GM21447 (cell line): Measurements from ENCODE around the gene R3HDM2.
"Not testable (repeated sequence)": the region's sequence is repeated elsewhere in the genome, so short reads cannot be mapped to it uniquely, and the experiment has no call there.

Experiments used
- ATAC-seq: cut with Tn5 transposase; IDR thresholded peaks from one replicate; pipeline ENCODE4 v1.9.1; 2021; ENCODE audit not compliant: unreplicated experiment

R3HDM2 gene

GRCh38 chr12:57384478-57384877 is 46.4 kb downstream of the R3HDM2 start:
- no peak for ATAC-seq

- ATAC-seq = no peak
These were observed 49.1 kb downstream of the R3HDM2 start for GRCh38 chr12:57381693-57382220.

- ATAC-seq = no peak
These were observed 50.5 kb downstream of the R3HDM2 start for GRCh38 chr12:57380300-57380699.

- ATAC-seq = no peak
These were observed 53.6 kb downstream of the R3HDM2 start for GRCh38 chr12:57377103-57377840.

- no peak for ATAC-seq
These were observed 58.6 kb downstream of the R3HDM2 start for GRCh38 chr12:57372233-57372632.

GRCh38 chr12:57370696-57371095 is 60.1 kb downstream of the R3HDM2 start:
- ATAC-seq = no peak

GRCh38 chr12:57370072-57370471 is 60.8 kb downstream of the R3HDM2 start:
- ATAC-seq = no peak

- no peak for ATAC-seq
These were observed 61.6 kb downstream of the R3HDM2 start for GRCh38 chr12:57369202-57369601.

GRCh38 chr12:57368349-57369095 is 62.3 kb downstream of the R3HDM2 start:
- ATAC-seq = no peak

GRCh38 chr12:57367121-57367520 is 63.7 kb downstream of the R3HDM2 start:
- no peak for ATAC-seq

- ATAC-seq = no peak
These were observed 64.5 kb downstream of the R3HDM2 start for GRCh38 chr12:57366315-57366714.

- ATAC-seq = not testable (repeated sequence)
These were observed 66.7 kb downstream of the R3HDM2 start for GRCh38 chr12:57364156-57364555.

GRCh38 chr12:57360468-57360867 is 70.4 kb downstream of the R3HDM2 start:
- no peak for ATAC-seq

GRCh38 chr12:57358646-57359045 is 72.2 kb downstream of the R3HDM2 start:
- no peak for ATAC-seq

- no peak for ATAC-seq
These were observed 75.1 kb downstream of the R3HDM2 start for GRCh38 chr12:57355734-57356133.

- no peak for ATAC-seq
These were observed 78.7 kb downstream of the R3HDM2 start for GRCh38 chr12:57352166-57352565.

GRCh38 chr12:57347284-57347683 is 83.6 kb downstream of the R3HDM2 start:
- ATAC-seq = no peak

- ATAC-seq = no peak
These were observed 87.0 kb downstream of the R3HDM2 start for GRCh38 chr12:57343703-57344378.

- ATAC-seq = no peak
These were observed 88.6 kb downstream of the R3HDM2 start for GRCh38 chr12:57342207-57342691.

GRCh38 chr12:57341275-57341990 is 89.4 kb downstream of the R3HDM2 start:
- ATAC-seq = no peak

GRCh38 chr12:57340104-57340503 is 90.7 kb downstream of the R3HDM2 start:
- ATAC-seq = no peak
